Measurements from ENCODE around the gene NPIPA1. TPM values are rescaled to one million over a fixed set of nuclear protein-coding genes. Genes with fewer than 3 reads are reported as not detected.
"Not testable (repeated sequence)": the region's sequence is repeated elsewhere in the genome, so short reads cannot be mapped to it uniquely, and the experiment has no call there.

The NPIPA1 gene
- total and polyA plus RNA-seq, 5 donors = 40.7 to 76.6 (median 60.0) TPM

DNA sequence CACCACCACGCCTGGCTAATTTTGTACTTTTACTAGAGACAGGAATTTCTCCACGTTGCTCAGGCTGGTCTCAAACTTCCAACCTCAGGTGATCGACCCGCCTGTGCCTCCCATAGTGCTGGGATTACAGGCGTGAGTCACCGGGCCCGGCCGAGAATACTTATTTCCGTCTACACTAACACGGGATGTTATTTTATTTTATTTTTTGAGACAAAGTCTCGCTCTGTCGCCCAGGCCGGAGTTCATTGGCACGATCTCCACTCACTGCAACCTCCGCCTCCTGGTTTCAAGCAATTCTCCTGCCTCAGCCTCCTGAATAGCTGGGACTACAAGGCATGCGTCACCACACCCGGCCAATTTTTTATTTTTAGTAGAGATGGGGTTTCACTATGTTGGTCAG lies 28.1 kb downstream of the NPIPA1 start:
- no peaks in the 10 kb centered on the region for H3K9me3 ChIP-seq (ENCODE audit: control insufficient read depth, low read length)
- no peaks in the 10 kb centered on the region for H3K27me3 ChIP-seq (ENCODE audit: control insufficient read depth, insufficient read depth)
- no peak overlapping the region for H3K27ac ChIP-seq (ENCODE audit: low read length)
- DNase-seq (peak in 1 of 3 donors; percentile 16), ATAC-seq (no peak)
- intact Hi-C loops (cut with DNase I) = no loop called here
- H3K4me3 ChIP-seq (ENCODE audit: low read length) = no peak overlapping the region
- H3K4me1 ChIP-seq (ENCODE audit: control insufficient read depth, insufficient read depth, low read length) = no peaks in the 10 kb centered on the region
- 92% methylated on average over 17 of the region's 17 CpGs for whole genome bisulfite sequencing

DNA sequence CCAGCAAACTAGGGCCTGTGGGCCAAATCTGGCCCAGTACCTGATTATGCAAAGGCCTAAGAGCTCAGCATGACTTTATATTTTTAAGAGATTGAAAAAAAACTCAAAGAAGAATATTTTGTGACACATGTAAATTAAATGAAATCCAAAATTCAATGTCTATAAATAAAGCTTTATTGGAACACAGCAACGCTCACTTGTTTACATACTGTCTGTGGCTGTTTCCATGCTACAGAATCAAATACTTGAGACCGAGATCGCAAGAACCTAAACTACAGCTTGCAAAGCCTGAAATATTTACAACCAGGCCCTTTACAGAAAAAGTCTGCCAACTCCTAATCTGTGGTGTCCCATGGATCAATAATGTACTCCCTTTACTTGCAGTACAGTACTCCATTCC lies 32.6 kb downstream of the NPIPA1 start:
- H3K4me3 ChIP-seq (ENCODE audit: low read length); H3K27me3 ChIP-seq (ENCODE audit: control insufficient read depth, insufficient read depth); H3K4me1 ChIP-seq (ENCODE audit: control insufficient read depth, insufficient read depth, low read length); ATAC-seq; H3K27ac ChIP-seq (ENCODE audit: low read length); H3K9me3 ChIP-seq (ENCODE audit: control insufficient read depth, low read length); DNase-seq; intact Hi-C loops (cut with DNase I): not testable (repeated sequence)
- WGBS = 95% methylated on average over 3 of the region's 3 CpGs

GRCh38 chr16:14971621-14972228 lies 34.5 kb downstream of the NPIPA1 start:
- ATAC-seq; H3K27ac ChIP-seq (ENCODE audit: low read length); H3K9me3 ChIP-seq (ENCODE audit: control insufficient read depth, low read length); intact Hi-C loops (cut with DNase I); H3K27me3 ChIP-seq (ENCODE audit: control insufficient read depth, insufficient read depth); H3K4me1 ChIP-seq (ENCODE audit: control insufficient read depth, insufficient read depth, low read length); H3K4me3 ChIP-seq (ENCODE audit: low read length): not testable (repeated sequence)
- WGBS = 94% methylated on average over 12 of the region's 12 CpGs
- DNase-seq = peak in 1 of 3 donors; percentile 39

DNA sequence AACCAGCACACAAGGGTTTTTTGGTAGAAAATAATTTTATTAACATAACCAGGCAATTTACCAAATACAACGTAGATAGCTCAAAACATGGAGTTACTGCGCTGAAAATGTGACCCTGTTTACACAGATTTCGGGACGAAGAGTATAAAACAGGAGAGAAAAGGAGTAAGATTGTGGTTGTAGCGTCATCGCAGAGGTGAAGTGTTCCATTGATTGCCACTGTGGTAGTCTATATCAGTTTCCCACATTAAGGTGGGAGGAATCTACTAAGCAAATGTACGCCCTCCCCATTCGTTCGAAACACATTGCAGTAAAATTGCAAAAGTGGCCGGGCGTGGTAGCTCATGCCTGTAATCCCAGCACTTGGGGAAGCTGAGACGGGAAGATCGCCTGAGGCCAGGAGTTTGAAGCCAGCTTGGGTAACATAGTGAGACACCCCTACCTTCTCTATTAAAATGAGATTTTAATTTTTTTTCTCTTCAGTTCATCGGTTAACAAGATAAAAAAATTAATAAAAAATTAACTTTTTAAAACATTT lies 36.6 kb downstream of the NPIPA1 start:
- peak in 1 of 3 donors; percentile 42 for DNase-seq
- peak overlapping the region; percentile 52 for H3K4me3 ChIP-seq (ENCODE audit: low read length)

DNA sequence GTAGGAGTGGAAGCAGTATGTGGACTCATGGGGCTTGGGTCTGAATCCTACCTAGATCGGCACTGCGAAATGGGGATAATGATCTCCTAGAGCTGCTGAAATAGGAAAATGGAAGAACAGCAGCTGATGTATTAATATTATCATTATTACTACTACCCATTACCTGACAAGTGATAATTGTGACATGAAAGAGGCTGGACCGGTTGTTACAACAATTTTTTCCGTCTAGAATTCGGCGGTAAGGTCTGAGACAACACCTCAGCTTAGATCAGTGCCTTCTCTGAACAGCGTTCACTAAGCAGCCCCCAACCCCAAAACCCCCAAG lies 37.0 kb downstream of the NPIPA1 start:
- H3K27ac ChIP-seq (ENCODE audit: low read length); H3K27me3 ChIP-seq (ENCODE audit: control insufficient read depth, insufficient read depth); intact Hi-C loops (cut with DNase I); ATAC-seq; DNase-seq; H3K4me1 ChIP-seq (ENCODE audit: control insufficient read depth, insufficient read depth, low read length); H3K9me3 ChIP-seq (ENCODE audit: control insufficient read depth, low read length): not testable (repeated sequence)
- 3% methylated on average over 7 of the region's 7 CpGs for WGBS
- peak overlapping the region; percentile 52 for H3K4me3 ChIP-seq (ENCODE audit: low read length)

More for the DNA sequence above, 36.6 kb downstream of the NPIPA1 start:
- H3K9me3 ChIP-seq (ENCODE audit: control insufficient read depth, low read length); H3K27ac ChIP-seq (ENCODE audit: low read length); ATAC-seq; H3K27me3 ChIP-seq (ENCODE audit: control insufficient read depth, insufficient read depth); H3K4me1 ChIP-seq (ENCODE audit: control insufficient read depth, insufficient read depth, low read length); intact Hi-C loops (cut with DNase I): not testable (repeated sequence)
- 70% methylated on average over 14 of the region's 14 CpGs for WGBS

DNA sequence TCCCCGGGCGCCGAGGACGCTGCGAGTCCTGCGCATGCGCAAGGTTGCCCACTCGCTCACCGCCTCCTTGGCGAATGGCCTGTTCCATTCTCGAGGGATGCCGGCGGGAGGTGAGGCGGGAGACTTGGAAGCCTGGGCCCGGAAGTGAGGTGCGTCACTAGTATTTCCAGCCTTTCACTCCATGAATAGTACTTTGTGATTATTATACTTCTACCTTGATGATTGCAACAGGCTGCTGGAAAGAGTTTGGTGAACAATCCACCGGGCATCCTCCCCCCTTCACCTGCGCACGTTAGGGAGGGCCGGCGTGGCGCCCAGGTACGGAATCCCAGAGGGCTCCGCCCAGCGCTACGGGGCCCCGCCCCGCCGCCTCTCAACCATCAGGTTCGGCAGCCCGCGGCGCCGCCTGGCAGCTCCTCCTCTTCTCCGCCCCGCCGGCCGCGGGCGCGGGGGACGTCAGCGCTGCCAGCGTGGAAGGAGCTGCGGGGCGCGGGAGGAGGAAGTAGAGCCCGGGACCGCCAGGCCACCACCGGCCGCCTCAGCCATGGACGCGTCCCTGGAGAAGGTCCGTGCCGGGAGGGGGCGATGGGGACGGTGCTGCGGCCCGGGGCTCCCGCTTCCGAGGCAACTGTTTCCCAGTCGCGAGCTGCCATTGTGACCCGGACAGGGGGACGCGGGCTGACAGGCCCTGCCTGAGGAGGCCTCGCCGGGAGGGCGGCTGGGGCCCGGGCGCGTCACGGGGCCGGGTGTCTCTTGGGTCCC lies 37.6 kb downstream of the NPIPA1 start, which contains the start of gene PDXDC1:
TSS of gene PDXDC1 (plus strand) at position 371 of the 762 bp plus-strand sequence. CDS start at position 545, 174 bp downstream.
- WGBS = under 1% methylated on average over 74 of the region's 74 CpGs
- DNase-seq (peak; percentile 94 to 99 (median 95)), ATAC-seq (peak; percentile 94 to 96)
- H3K27me3 ChIP-seq (ENCODE audit: control insufficient read depth, insufficient read depth); intact Hi-C loops (cut with DNase I); H3K9me3 ChIP-seq (ENCODE audit: control insufficient read depth, low read length); H3K4me1 ChIP-seq (ENCODE audit: control insufficient read depth, insufficient read depth, low read length): not testable (repeated sequence)
- peak within 1 kb of the TSS; percentile 88 for H3K27ac ChIP-seq (ENCODE audit: low read length)
- H3K4me3 ChIP-seq (ENCODE audit: low read length) = peak within 1 kb of the TSS; percentile 52

GRCh38 chr16:14975418-14976194 lies 38.4 kb downstream of the NPIPA1 start:
- H3K4me3 ChIP-seq (ENCODE audit: low read length) = peak overlapping the region; percentile 52
- ATAC-seq = peak; percentile 25 to 41
- H3K9me3 ChIP-seq (ENCODE audit: control insufficient read depth, low read length); H3K27me3 ChIP-seq (ENCODE audit: control insufficient read depth, insufficient read depth); H3K4me1 ChIP-seq (ENCODE audit: control insufficient read depth, insufficient read depth, low read length); intact Hi-C loops (cut with DNase I): not testable (repeated sequence)
- H3K27ac ChIP-seq (ENCODE audit: low read length) = peak overlapping the region; percentile 88
- DNase-seq = peak; percentile 38 to 84 (median 69)
- 2% methylated on average over 47 of the region's 47 CpGs for WGBS

GRCh38 chr16:14976971-14977736 lies 39.9 kb downstream of the NPIPA1 start:
- H3K27me3 ChIP-seq (ENCODE audit: control insufficient read depth, insufficient read depth); intact Hi-C loops (cut with DNase I); H3K27ac ChIP-seq (ENCODE audit: low read length); H3K4me3 ChIP-seq (ENCODE audit: low read length); H3K4me1 ChIP-seq (ENCODE audit: control insufficient read depth, insufficient read depth, low read length); ATAC-seq; H3K9me3 ChIP-seq (ENCODE audit: control insufficient read depth, low read length): not testable (repeated sequence)
- DNase-seq = peak in 1 of 3 donors; percentile 52
- WGBS = 75% methylated on average over 14 of the region's 16 CpGs

DNA sequence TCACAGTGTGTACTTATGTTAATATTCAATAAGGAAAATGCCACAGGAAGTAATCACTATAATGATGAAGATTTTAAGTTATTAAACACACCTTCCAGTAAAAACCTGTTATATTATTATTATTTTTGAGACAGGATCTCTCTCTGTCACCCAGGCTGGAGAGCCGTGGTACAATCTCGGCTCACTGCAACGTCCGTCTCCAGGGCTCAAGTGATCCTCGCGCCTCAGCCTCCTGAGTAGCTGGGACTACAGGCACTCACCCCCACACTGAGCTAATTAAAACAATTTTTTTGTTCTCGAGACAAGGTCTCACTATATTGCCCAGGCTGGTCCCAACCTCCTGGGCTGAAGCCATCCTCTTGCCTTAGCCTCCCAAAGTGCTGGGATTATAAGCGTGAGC lies 41.0 kb downstream of the NPIPA1 start:
- WGBS = 96% methylated on average over 8 of the region's 8 CpGs
- intact Hi-C loops (cut with DNase I); H3K4me1 ChIP-seq (ENCODE audit: control insufficient read depth, insufficient read depth, low read length): not testable (repeated sequence)

DNA sequence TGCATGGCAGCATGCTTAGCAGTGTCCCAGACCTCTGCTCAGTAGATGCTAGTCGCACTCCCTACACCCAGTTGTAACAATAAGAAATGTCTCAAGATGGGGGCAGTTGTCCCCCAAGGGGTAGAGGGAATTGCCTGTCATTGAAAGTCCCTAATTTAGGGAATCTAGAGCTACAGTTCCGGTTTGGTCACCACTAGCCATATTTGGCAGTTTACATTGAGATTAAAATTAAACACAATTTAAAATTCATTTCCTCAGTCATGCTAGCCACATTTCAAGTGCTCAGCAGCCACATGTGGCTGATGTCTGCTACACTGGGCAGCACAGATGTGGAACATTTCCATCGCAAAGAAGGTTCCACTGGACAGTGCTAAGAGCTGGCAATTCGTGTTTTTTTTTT lies 41.7 kb downstream of the NPIPA1 start:
- H3K9me3 ChIP-seq (ENCODE audit: control insufficient read depth, low read length); H3K4me1 ChIP-seq (ENCODE audit: control insufficient read depth, insufficient read depth, low read length); intact Hi-C loops (cut with DNase I); H3K27ac ChIP-seq (ENCODE audit: low read length); H3K27me3 ChIP-seq (ENCODE audit: control insufficient read depth, insufficient read depth); ATAC-seq; H3K4me3 ChIP-seq (ENCODE audit: low read length); DNase-seq: not testable (repeated sequence)
- WGBS = 82% methylated on average over 4 of the region's 4 CpGs

More for the DNA sequence above, 41.0 kb downstream of the NPIPA1 start:
- not testable (repeated sequence) for H3K4me3 ChIP-seq (ENCODE audit: low read length); H3K27me3 ChIP-seq (ENCODE audit: control insufficient read depth, insufficient read depth); H3K27ac ChIP-seq (ENCODE audit: low read length); H3K9me3 ChIP-seq (ENCODE audit: control insufficient read depth, low read length); ATAC-seq
- DNase-seq = peak in 1 of 3 donors; percentile 35
